DMS 273 (cell line): ENCODE measurements around the gene HES7.

Source experiments
- DNase-seq: peaks from one replicate; lab custom pipeline; 2025; ENCODE audit not compliant: unreplicated experiment; lab: John Stamatoyannopoulos, UW

HES7 gene

GRCh38 chr17:8123695-8124349 lies at the start of gene HES7:
TSS of gene HES7 (minus strand) at chr17:8124106. CDS start at chr17:8124084, 22 bp downstream.
- peak; percentile 63 for DNase-seq

- peak; percentile 95 for DNase-seq
Observed at GRCh38 chr17:8173056-8173870, 49.4 kb upstream of the HES7 start.

- peak; percentile 48 for DNase-seq
Observed at GRCh38 chr17:8170186-8170585, 46.3 kb upstream of the HES7 start.

DNA sequence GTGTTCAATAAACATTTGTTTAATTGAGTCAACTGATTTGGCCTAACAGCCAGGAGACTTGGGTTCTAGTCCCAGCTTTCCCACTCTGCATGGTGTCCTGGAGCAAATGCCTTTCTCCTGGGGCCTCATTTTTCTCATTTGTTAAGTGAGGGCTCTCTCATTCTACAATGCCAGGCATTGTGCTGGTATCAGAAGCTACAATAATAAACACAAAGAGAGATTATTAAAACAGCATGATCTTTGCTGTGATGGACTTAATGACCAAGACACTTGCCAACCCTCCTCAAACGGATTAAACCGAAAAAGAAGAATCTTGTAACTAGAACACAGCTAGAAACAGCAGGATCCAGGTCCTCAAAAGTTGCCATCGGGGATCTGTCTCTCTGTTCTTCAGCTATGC lies 43.6 kb upstream of the HES7 start:
- no peak for DNase-seq

- no peak for DNase-seq
Observed at GRCh38 chr17:8166731-8167130, 42.8 kb upstream of the HES7 start.

DNA sequence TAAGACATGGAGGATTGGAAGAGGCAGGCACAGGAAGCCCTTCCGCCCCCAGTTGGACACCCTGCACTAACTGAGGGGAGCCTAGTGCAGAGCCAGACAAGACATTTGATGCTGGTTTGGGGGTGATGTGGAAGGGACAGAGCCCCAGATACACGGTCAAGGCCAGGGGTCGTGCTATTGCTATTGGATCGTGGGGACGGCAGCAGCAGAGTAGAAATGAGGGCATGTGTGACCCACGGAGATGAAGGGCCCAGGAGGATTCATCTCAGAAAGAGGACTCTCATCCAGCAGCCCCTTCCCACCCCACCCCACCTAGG lies 40.9 kb upstream of the HES7 start:
- DNase-seq, result no peak

- DNase-seq, result peak; percentile 35
Observed at GRCh38 chr17:8163978-8164814, 40.3 kb upstream of the HES7 start.

DNA sequence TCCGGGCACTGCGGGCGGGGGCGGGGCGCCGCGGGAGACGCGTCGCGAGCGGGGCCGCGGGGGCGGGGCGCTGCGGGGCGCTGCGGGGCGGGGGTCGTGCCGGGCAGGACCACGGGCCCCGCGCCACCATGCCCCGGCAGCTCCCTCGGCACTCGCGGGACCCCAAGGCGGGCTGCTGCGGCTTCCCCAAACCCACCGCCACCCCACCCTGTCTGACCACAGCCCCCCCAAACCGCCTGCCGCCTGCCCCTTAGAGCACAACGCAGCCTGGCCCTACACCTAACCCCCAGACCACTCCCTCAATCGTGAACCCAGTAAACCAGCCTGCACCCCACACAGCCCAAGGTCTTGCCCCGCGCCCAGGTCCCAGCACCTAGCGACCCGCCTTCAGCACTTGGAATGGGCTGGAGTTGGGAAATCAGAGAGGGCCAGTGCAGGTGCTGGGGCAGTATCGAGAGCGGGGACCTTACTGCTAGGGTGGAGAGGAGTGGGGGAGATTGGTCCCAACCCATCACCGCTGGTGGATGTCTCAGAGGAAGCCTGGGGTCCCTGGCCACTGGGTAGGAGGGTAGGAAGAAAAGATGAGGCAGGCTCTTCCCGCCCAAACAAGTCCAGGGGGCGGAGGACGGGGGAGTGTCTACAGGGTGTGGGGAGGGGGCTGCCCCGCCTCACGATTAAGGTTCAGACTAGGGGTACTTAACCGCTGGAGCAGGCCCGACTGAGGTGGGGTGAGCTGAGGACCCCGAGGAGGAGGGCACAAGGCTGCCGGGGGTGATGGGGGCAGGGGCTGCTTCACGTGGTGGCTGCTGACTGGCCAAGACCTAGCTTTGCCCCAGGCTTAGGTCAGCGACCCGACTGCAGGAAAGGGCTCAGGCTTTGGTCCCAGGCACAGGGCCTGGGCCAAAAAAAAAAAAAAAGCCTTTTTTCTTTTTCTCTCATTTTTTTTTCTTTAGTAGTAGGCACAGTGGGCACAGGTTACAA lies 39.4 kb upstream of the HES7 start:
- DNase-seq, result peak; percentile 32

- DNase-seq, result peak; percentile 78
Observed at GRCh38 chr17:8162233-8162996, 38.5 kb upstream of the HES7 start, which contains the start of gene VAMP2. TSS of gene VAMP2 (minus strand) at chr17:8162948. CDS start at chr17:8162879, 69 bp downstream.

DNA sequence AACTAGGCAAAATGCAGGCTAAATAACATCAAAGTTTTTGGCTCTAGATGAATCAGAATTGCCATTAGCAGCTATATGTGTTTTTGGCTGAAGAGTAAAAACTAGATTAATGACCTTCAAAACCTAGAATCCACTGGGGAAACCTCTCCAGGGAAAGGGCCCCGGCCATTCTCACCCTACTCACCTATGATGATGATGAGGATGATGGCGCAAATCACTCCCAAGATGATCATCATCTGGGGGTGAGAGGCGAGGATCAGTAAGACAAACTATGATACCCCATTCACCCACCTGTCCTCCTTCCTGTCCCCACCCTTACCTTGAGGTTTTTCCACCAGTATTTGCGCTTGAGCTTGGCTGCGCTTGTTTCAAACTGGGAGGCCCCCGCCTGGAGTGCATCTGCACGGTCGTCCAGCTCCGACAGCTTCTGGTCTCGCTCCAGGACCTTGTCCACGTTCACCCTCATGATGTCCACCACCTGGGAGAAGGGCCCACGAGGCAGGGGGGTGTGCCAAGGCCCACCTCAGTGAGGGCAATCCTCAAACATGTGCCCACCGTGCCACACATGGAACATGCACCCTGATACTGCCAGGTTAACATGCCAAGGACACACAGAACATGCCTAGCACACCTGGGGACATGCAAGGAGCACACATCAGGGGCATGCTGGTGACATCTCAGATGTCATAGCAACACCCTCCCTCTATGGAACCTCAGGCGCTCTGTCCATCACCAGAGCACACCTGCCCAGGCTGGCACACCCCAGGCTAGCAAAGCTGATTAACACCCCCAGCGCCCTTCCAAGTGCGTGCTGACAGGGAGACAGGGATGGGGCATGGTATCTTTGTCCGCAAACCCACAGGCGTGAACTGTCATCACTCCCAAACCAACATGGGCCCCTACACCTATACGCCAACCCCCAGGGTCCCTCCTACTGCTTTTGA lies 37.7 kb upstream of the HES7 start:
- no peak for DNase-seq

GRCh38 chr17:8160741-8161221 lies 36.9 kb upstream of the HES7 start:
- no peak for DNase-seq

DNA sequence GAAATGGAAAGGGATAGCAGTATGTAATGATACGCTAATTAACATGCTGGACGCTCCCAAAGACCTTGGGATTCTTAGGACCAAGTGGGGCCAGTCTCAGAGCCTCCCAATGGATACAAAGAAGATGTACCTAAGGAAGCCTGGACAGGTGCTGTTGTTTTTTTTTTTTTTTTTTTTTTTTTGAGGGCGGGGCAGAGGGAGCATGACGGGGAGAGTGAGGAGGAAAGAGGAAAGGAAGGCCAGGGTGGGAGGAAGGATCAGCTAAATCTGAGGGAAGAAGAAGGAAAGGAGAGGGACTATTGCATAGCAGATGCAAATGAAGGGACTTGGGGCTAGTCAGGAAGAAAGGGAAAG lies 36.3 kb upstream of the HES7 start:
- DNase-seq, result no peak

DNA sequence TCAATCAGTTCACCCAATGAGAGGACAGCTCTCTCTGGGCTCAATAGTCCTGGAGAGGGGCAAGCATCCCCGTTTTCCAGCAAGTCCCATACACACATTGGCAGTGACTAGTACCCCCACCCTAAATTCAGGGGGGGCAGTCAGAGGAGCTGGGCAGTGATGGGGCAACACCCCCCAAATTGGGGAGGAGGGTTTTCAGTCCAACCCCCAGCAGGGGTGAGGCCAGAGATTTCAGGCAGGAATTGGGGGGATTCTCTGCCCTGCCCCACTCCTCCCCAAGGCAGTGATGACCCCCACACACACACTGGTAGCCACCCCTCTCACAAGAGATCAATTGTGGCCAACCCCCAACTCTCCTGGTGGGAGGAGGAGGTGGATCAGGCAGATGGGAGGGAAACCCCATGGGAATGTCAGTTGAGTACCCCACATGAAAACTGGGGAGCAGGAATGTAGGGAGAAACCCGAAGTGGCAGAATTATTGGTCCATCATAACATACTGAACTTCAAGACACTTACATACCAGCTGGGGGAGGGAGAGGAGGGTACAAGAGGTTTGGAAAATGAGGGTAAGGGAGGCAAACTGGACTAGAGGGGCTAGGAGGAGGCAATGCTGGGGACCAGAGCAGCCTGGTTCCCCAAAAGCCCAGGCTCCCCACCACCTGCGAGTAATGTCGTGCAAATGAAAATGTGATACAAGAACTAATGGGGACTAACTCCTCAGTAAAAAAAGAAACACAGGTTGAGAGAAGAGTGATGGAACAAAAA lies 35.7 kb upstream of the HES7 start:
- no peak for DNase-seq

- DNase-seq, result no peak
Observed at GRCh38 chr17:8159032-8159400, 35.1 kb upstream of the HES7 start.

GRCh38 chr17:8158267-8159031 lies 34.5 kb upstream of the HES7 start:
- DNase-seq, result peak; percentile 89

GRCh38 chr17:8156246-8156992 lies 32.5 kb upstream of the HES7 start:
- DNase-seq, result peak; percentile 99

DNA sequence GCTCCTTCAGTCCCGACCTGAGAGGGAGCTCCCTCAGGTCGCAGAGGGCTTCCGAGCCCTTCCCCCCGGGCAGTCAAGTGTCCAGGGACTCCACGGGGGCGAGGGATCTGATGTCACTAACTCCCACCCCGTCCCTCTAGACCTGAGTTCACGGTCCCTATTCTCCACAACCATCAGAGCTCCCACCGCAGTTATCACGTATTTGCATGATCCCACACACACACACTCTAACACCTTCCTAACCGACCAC lies 32.0 kb upstream of the HES7 start:
- DNase-seq, result no peak
